Stimulated activated CD8-positive, alpha-beta memory T cell treated with anti-CD3 and anti-CD28 coated beads, Interleukin-12 subunit alpha, Interleukin-12 subunit beta, amount 100 ng/mL, for 4 hours (primary cell): Measurements from ENCODE around the gene MC4R.

Experiments
- DNase-seq: peaks from one replicate; pipeline ENCODE4 v3.0.0-alpha.2; 2020; ENCODE audit warnings: low read depth

The MC4R gene

DNA sequence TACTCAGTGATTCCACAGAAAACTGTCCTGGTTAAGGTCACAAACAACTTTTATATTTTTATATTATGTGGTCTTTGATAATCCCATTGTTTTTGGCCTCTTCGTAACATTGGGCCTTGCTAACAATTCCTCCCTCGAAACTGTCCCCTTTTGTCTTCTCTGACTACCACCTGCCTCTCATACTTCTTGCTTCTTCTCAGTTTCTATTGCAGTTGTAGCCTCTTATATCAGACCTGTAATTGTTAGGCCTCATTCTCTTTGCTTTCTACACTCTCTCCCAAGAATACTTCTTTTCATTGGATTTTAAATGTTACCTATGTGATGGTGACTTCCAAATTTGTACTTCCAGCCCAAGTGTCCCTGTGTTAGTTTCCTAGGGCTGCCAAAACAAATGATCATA is 44.7 kb downstream of the MC4R start:
- no peak for DNase-seq

GRCh38 chr18:60322591-60322990 is 50.0 kb downstream of the MC4R start:
- no peak for DNase-seq
